Activated CD8-positive, alpha-beta T cell treated with anti-CD3 and anti-CD28 coated beads for 36 hours (primary cell): Measurements from ENCODE around the gene TSPO2. TPM values are rescaled to one million over a fixed set of nuclear protein-coding genes. Genes with fewer than 3 reads are reported as not detected.

Source experiments
- ATAC-seq: fragments of 200-7000 bp; cut with Tn5 transposase; one replicate; pipeline ENCODE4 v1.10.0; 2021; ENCODE audit warnings: mild to moderate bottlenecking, moderate library complexity
- CTCF ChIA-PET: fragments of 350-600 bp; sonication (Branson Sonifier 250); formaldehyde crosslinking; loops from one replicate; lab custom pipeline; 2021; ENCODE audit warnings: antibody characterized with exemption; lab: Charles Lee
- POLR2A ChIA-PET: fragments of 350-600 bp; sonication (Branson Sonifier 250); formaldehyde crosslinking; loops from one replicate; lab custom pipeline; 2021; ENCODE audit warnings: antibody characterized with exemption; lab: Charles Lee
- DNase-seq: peaks from one replicate; pipeline ENCODE4 v3.0.0-alpha.2; 2020
- H3K27ac Mint-ChIP-seq: one replicate; pipeline ENCODE4 v1.8.0; 2021; ENCODE audit warnings: mild to moderate bottlenecking, mixed read lengths
- H3K27me3 Mint-ChIP-seq: one replicate; pipeline ENCODE4 v1.8.0; 2021; ENCODE audit warnings: mixed read lengths
- H3K36me3 Mint-ChIP-seq: one replicate; pipeline ENCODE4 v1.8.0; 2021; ENCODE audit warnings: low read depth, mixed read lengths
- H3K4me1 Mint-ChIP-seq: one replicate; pipeline ENCODE4 v1.8.0; 2021; ENCODE audit warnings: low read depth, mixed read lengths
- H3K4me3 Mint-ChIP-seq: one replicate; pipeline ENCODE4 v1.8.0; 2021; ENCODE audit warnings: mild to moderate bottlenecking, moderate library complexity, mixed read lengths
- H3K9me3 Mint-ChIP-seq: one replicate; pipeline ENCODE4 v1.8.0; 2021; ENCODE audit warnings: mixed read lengths
- intact Hi-C: fragments of 100-400 bp; cut with micrococcal nuclease; formaldehyde crosslinking; loops from one replicate; pipeline ENCODE4 v1.10.0; 2022
- total RNA-seq, 2 experiments: library from RNA; stranded (reverse); gene quantifications; one replicate each; pipeline ENCODE4 v1.2.3, GENCODE V29; 2021
- TF ChIP-seq, protein P1 (sequence below): fragments of 200-600 bp; IDR thresholded peaks from one replicate; pipeline ENCODE4 v1.8.0; 2022; ENCODE audit warnings: antibody characterized with exemption, mild to moderate bottlenecking

Gene TSPO2
- total RNA-seq, 2 experiments from 2014 or later, result not detected

DNA sequence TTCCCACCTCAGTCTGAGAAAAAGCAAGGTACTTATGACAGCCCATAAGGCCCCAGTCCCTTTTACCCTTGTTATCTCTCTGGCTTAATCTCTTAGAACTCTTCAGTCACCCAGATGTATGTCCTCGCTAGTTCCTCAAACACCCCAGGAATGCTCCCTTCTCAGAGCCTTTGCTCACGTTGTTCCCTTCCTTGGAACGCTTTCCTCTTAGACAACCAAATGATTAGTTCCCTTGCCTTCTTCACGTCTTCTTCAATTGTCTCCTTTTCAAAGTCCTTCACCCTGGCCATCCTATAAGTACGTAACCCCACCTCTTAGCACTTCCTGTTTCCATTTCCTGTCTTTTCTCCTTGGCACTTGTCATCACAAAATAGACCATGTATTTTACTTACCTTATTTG, 9.6 kb downstream of the TSPO2 start:
- CTCF ChIA-PET, result interaction anchor here (1.2 to 6.7 kb wide), 4 partner anchors 12 to 24 kb away, joined by 3 to 47 read pairs (median 14); partner anchors contain the start of gene UNC5CL
- Mint-ChIP-seq H3K27ac (peak overlapping the region; percentile 76), H3K9me3 (no peaks in the 10 kb centered on the region), H3K4me1 (peaks cover 13% of the 10 kb centered on the region), H3K4me3 (no peak overlapping the region), H3K36me3 (peaks cover 8% of the 10 kb centered on the region), H3K27me3 (no peaks in the 10 kb centered on the region)
- intact Hi-C loops, result no loop called here
- DNase-seq, result no peak
- peak; percentile 75 for ATAC-seq
- POLR2A ChIA-PET, result no interaction called here
- TF ChIP-seq, protein P1, sequence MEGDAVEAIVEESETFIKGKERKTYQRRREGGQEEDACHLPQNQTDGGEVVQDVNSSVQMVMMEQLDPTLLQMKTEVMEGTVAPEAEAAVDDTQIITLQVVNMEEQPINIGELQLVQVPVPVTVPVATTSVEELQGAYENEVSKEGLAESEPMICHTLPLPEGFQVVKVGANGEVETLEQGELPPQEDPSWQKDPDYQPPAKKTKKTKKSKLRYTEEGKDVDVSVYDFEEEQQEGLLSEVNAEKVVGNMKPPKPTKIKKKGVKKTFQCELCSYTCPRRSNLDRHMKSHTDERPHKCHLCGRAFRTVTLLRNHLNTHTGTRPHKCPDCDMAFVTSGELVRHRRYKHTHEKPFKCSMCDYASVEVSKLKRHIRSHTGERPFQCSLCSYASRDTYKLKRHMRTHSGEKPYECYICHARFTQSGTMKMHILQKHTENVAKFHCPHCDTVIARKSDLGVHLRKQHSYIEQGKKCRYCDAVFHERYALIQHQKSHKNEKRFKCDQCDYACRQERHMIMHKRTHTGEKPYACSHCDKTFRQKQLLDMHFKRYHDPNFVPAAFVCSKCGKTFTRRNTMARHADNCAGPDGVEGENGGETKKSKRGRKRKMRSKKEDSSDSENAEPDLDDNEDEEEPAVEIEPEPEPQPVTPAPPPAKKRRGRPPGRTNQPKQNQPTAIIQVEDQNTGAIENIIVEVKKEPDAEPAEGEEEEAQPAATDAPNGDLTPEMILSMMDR, result no peak

DNA sequence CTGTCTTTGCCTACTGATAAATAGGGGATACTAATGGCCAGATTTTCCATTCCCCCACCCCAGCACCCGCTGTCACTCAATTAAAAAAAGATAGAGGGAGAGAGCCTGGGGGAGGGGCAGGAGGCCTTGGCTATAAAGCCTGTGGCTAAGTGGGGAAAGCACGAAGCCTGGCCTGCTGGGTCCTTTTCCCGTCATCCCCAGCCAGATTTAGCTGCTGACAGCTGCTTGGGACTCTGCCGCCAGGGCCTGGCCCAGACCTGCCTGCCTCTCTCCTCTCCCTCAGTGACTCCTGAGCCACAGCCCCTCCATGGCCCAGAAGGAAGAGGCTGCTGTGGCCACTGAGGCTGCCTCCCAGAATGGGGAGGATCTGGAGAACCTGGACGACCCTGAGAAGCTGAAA, 10.8 kb downstream of the TSPO2 start, which contains the start of gene APOBEC2:
APOBEC2 (plus strand) TSS at position 162 of the 400 bp plus-strand sequence; CDS start at position 308, 146 bp downstream.
- no peak within 1 kb of the TSS for H3K4me3 Mint-ChIP-seq

DNA sequence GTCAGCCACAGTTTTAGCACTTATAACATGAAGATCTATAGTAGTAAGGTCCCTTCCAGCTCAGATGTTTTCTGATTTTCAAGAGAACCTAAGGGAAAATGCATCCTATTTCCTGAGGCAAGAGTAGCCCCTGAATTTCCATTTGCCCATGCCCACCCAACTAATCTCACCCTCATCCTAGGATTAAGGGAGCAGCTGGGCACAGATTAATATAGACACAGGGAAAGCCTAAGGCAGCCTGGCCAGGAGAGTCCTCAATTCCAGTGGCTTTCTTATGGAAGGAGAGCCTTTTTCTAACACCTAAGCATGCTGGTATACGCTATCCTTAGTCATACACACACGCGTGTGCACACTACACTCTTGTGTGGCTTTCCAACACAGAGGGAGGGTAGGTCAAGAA, 12.2 kb downstream of the TSPO2 start:
- TF ChIP-seq, protein P1, result no peak
- POLR2A ChIA-PET, result interaction anchor here (0.9 kb wide), 1 partner anchor 10 kb away, joined by 3 read pairs; no protein-coding TSS in a partner anchor
- H3K36me3 Mint-ChIP-seq, result peaks cover 8% of the 10 kb centered on the region

More for the DNA sequence above, 10.8 kb downstream of the TSPO2 start, which contains the start of gene APOBEC2:
- DNase-seq, result no peak
- H3K27me3 Mint-ChIP-seq, result no peaks in the 10 kb centered on the region
- H3K36me3 Mint-ChIP-seq, result peaks cover 8% of the 10 kb centered on the region
- H3K27ac Mint-ChIP-seq, result peak within 1 kb of the TSS; percentile 76
- POLR2A ChIA-PET, result no interaction called here
- CTCF ChIA-PET, result interaction anchor here (1.8 to 6.7 kb wide), 3 partner anchors 14 to 25 kb away, joined by 10 to 47 read pairs (median 11); partner anchors contain the start of gene UNC5CL
- H3K9me3 Mint-ChIP-seq, result no peaks in the 10 kb centered on the region
- intact Hi-C loops, result no loop called here
- ATAC-seq, result no peak
- TF ChIP-seq, protein P1, result no peak
- peaks cover 13% of the 10 kb centered on the region for H3K4me1 Mint-ChIP-seq

DNA sequence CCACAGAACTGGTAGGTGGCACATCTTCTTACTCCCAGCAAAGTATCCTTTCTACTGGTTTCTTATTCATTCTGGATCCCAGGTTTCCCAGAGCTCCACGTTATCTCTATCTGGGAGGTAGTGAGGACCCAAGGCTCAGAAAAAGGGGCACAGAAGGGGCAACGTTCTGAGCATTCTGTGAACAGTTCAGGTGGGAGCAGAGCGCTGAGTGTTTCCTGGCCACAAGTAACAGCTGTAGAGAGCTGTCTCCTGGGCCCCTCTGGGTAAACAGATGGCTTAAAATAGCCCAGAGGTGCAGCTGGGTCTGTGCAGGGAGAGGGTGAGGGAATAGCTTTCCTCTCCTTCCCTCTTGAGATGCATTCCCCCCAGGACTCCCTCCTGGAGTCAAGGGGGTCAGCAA, 12.9 kb downstream of the TSPO2 start:
- H3K4me1 Mint-ChIP-seq, result peaks cover 13% of the 10 kb centered on the region
- ATAC-seq (no peak), DNase-seq (no peak)
- H3K36me3 Mint-ChIP-seq, result peaks cover 11% of the 10 kb centered on the region
- TF ChIP-seq, protein P1, result no peak
- no peak overlapping the region for H3K27ac Mint-ChIP-seq
- no peaks in the 10 kb centered on the region for H3K9me3 Mint-ChIP-seq
- intact Hi-C loops, result no loop called here
- ChIA-PET CTCF (interaction anchor here (1.0 to 6.7 kb wide), 6 partner anchors 9 to 27 kb away, joined by 3 to 47 read pairs (median 5); partner anchors contain the start of gene UNC5CL), POLR2A (interaction anchor here (0.9 kb wide), 1 partner anchor 11 kb away, joined by 3 read pairs; no protein-coding TSS in a partner anchor)
- H3K4me3 Mint-ChIP-seq, result no peak overlapping the region
- H3K27me3 Mint-ChIP-seq, result no peaks in the 10 kb centered on the region

More for the DNA sequence above, 12.2 kb downstream of the TSPO2 start:
- no peak overlapping the region for H3K4me3 Mint-ChIP-seq
- intact Hi-C loops, result no loop called here
- H3K27ac Mint-ChIP-seq, result no peak overlapping the region
- H3K27me3 Mint-ChIP-seq, result no peaks in the 10 kb centered on the region
- DNase-seq, result no peak
- no peak for ATAC-seq
- CTCF ChIA-PET, result interaction anchor here (1.0 to 6.7 kb wide), 5 partner anchors 11 to 27 kb away, joined by 3 to 47 read pairs (median 10); partner anchors contain the start of gene UNC5CL
- no peaks in the 10 kb centered on the region for H3K9me3 Mint-ChIP-seq
- peaks cover 13% of the 10 kb centered on the region for H3K4me1 Mint-ChIP-seq
